Esophagus muscularis mucosa (tissue), 4 donors: Measurements from ENCODE around the gene RAD18. TPM values are rescaled to one million over a fixed set of nuclear protein-coding genes. Genes with fewer than 3 reads are reported as not detected.

Experiments used
- DNase-seq: peaks from one replicate; pipeline ENCODE4 v3.0.0-alpha.2; 2017; ENCODE audit errors: extremely low spot score
- H3K27ac ChIP-seq, 4 donors: fragments of 200-600 bp; sonication (generic); replicated peaks in 1 of 4; 1 replicate in 3 of 4; 2 replicates in 1 of 4; pipeline ENCODE4 v1.5.1; 2016 to 2019; ENCODE audit warnings: mild to moderate bottlenecking in 1 of 4
- H3K27me3 ChIP-seq, 4 donors: fragments of 200-600 bp; sonication (generic); one replicate each; pipeline versions ENCODE4 v1.5.1 to v1.6.0; 2016 to 2019
- H3K36me3 ChIP-seq, 4 donors: fragments of 200-600 bp; sonication (generic); one replicate each; pipeline ENCODE4 v1.5.1; 2016 to 2019
- H3K4me1 ChIP-seq, 4 donors: fragments of 200-600 bp; sonication (generic); one replicate each; pipeline ENCODE4 v1.5.1; 2016 to 2019
- H3K4me3 ChIP-seq, 4 donors: fragments of 200-600 bp; sonication (generic); 1 replicate in 2 of 4; 2 replicates in 2 of 4; pipeline ENCODE4 v1.5.1; 2016 to 2019; ENCODE audit warnings: mild to moderate bottlenecking in 4 of 4, moderate library complexity in 1 of 4
- H3K9me3 ChIP-seq, 4 donors: fragments of 200-600 bp; sonication (generic); 1 replicate in 3 of 4; 2 replicates in 1 of 4; pipeline ENCODE4 v1.5.1; 2016 to 2019
- CTCF ChIP-seq, 3 experiments: fragments of 200-600 bp in 2 of 3; fragments of 450-650 bp in 1 of 3; sonication (generic) in 2 of 3; IDR thresholded peaks; one replicate each; pipeline ENCODE4 v1.5.1; 2017 to 2019; ENCODE audit warnings: antibody characterized with exemption in 3 of 3, mild to moderate bottlenecking in 2 of 3, moderate library complexity in 1 of 3
- EP300 ChIP-seq: sonication (generic); formaldehyde crosslinking; IDR thresholded peaks from one replicate; pipeline ENCODE4 v1.6.1; 2017; ENCODE audit warnings: antibody characterized with exemption
- POLR2A ChIP-seq: fragments of 450-650 bp; IDR thresholded peaks from one replicate; pipeline ENCODE4 v1.6.1; 2017; ENCODE audit warnings: antibody characterized with exemption, moderate library complexity, mild to moderate bottlenecking, low read depth
- POLR2AphosphoS5 ChIP-seq, 2 donors: sonication (generic); formaldehyde crosslinking; IDR thresholded peaks; one replicate each; pipeline ENCODE4 v1.6.1; 2017; ENCODE audit warnings: antibody characterized with exemption in 2 of 2
- WGBS: methylation state at CpG from one replicate; pipeline ENCODE4 v1.1.5; 2018; 5-methylcytosine and 5-hydroxymethylcytosine counted together
- intact Hi-C: fragments of 100-400 bp; cut with DNase I; formaldehyde crosslinking; loops from one replicate; pipeline ENCODE4 v1.15.1; 2023
- total RNA-seq, 4 donors: library from RNA; depleted of rRNA; stranded (reverse); fragments of >200 nt; gene quantifications; one replicate each; pipeline versions ENCODE4 v1.1.0 to v1.2.1, GENCODE V29; 2016

Gene RAD18
- total RNA-seq, 4 donors from 2014 or later, result 3.4 to 6.6 (median 5.2) TPM

GRCh38 chr3:8899876-8900460 lies 63.3 kb downstream of the RAD18 start:
- H3K4me3 ChIP-seq, result no peak overlapping the region
- DNase-seq, result no peak
- no peaks in the 10 kb centered on the region for H3K27me3 ChIP-seq
- H3K36me3 ChIP-seq, result peaks cover 0 to 17% (median 5%) of the 10 kb centered on the region in 4 donors
- H3K27ac ChIP-seq, result no peak overlapping the region
- intact Hi-C loops, result no loop called here
- 41% methylated on average over 1 of the region's 1 CpG for WGBS
- no peaks in the 10 kb centered on the region for H3K9me3 ChIP-seq
- no peaks in the 10 kb centered on the region for H3K4me1 ChIP-seq
- no peak for TF ChIP-seq POLR2A
- TF ChIP-seq POLR2AphosphoS5 (IDR thresholded peaks at IDR 0.05), result no peak
- TF ChIP-seq EP300, result no peak
- TF ChIP-seq CTCF (IDR thresholded peaks at IDR 0.05), result no peak

- no peak for TF ChIP-seq EP300
- no peak for TF ChIP-seq POLR2A
- no peak for TF ChIP-seq POLR2AphosphoS5 (IDR thresholded peaks at IDR 0.05)
- no peak for TF ChIP-seq CTCF (IDR thresholded peaks at IDR 0.05)
- 70% methylated on average over 2 of the region's 2 CpGs for WGBS
- H3K4me3 ChIP-seq, result no peak overlapping the region
- H3K27ac ChIP-seq, result no peak overlapping the region
- no peaks in the 10 kb centered on the region for H3K9me3 ChIP-seq
- H3K36me3 ChIP-seq, result peaks cover 0 to 17% (median 5%) of the 10 kb centered on the region in 4 donors
- DNase-seq, result no peak
- no peaks in the 10 kb centered on the region for H3K4me1 ChIP-seq
- H3K27me3 ChIP-seq, result no peaks in the 10 kb centered on the region
- intact Hi-C loops, result no loop called here
Observed at GRCh38 chr3:8895829-8896228, 67.4 kb downstream of the RAD18 start.

- no peaks in the 10 kb centered on the region for H3K9me3 ChIP-seq
- TF ChIP-seq POLR2A (no peak), EP300 (no peak), CTCF (IDR thresholded peaks at IDR 0.05) (no peak), POLR2AphosphoS5 (IDR thresholded peaks at IDR 0.05) (no peak)
- intact Hi-C loops, result no loop called here
Observed at GRCh38 chr3:8893001-8893400, 70.3 kb downstream of the RAD18 start.

GRCh38 chr3:8891774-8892173 lies 71.5 kb downstream of the RAD18 start:
- Histone ChIP-seq H3K27ac (no peak overlapping the region), H3K27me3 (no peaks in the 10 kb centered on the region), H3K9me3 (no peaks in the 10 kb centered on the region), H3K4me3 (no peak overlapping the region), H3K36me3 (peaks cover 0 to 37% (median 2%) of the 10 kb centered on the region in 4 donors), H3K4me1 (peaks cover 0 to 5% (median 0%) of the 10 kb centered on the region in 4 donors)
- 66% methylated on average over 1 of the region's 1 CpG for WGBS
- intact Hi-C loops, result no loop called here
- TF ChIP-seq POLR2A, result no peak
- no peak for TF ChIP-seq EP300
- no peak for TF ChIP-seq POLR2AphosphoS5 (IDR thresholded peaks at IDR 0.05)
- no peak for TF ChIP-seq CTCF (IDR thresholded peaks at IDR 0.05)
- no peak for DNase-seq

More at GRCh38 chr3:8893001-8893400, 70.3 kb downstream of the RAD18 start:
- Histone ChIP-seq H3K27me3 (no peaks in the 10 kb centered on the region), H3K4me3 (no peak overlapping the region), H3K4me1 (peaks cover 0 to 1% (median 0%) of the 10 kb centered on the region in 4 donors), H3K36me3 (peaks cover 0 to 38% (median 2%) of the 10 kb centered on the region in 4 donors), H3K27ac (no peak overlapping the region)
- 89% methylated on average over 5 of the region's 5 CpGs for WGBS
- no peak for DNase-seq

GRCh38 chr3:8891303-8891702 lies 72.0 kb downstream of the RAD18 start:
- no peak for TF ChIP-seq CTCF (IDR thresholded peaks at IDR 0.05)
- no peak for TF ChIP-seq EP300
- no peak for TF ChIP-seq POLR2AphosphoS5 (IDR thresholded peaks at IDR 0.05)
- DNase-seq, result no peak
- H3K36me3 ChIP-seq, result peaks cover 0 to 37% (median 2%) of the 10 kb centered on the region in 4 donors
- no peaks in the 10 kb centered on the region for H3K9me3 ChIP-seq
- H3K4me1 ChIP-seq, result peaks cover 0 to 5% (median 0%) of the 10 kb centered on the region in 4 donors
- no peak overlapping the region for H3K4me3 ChIP-seq
- H3K27me3 ChIP-seq, result no peaks in the 10 kb centered on the region
- intact Hi-C loops, result no loop called here
- H3K27ac ChIP-seq, result no peak overlapping the region
